Measurements from ENCODE around the gene GPNMB.

GPNMB gene

GRCh38 chr7:23226844-23227450 is 19.6 kb upstream of the GPNMB start:
- no peak overlapping the region for H3K27ac ChIP-seq
- DNase-seq (ENCODE audit: low read depth, low spot score), result no peak

- no peak overlapping the region for H3K27ac ChIP-seq
- no peak for DNase-seq (ENCODE audit: low read depth, low spot score)
Measured at GRCh38 chr7:23228412-23228811, 18.2 kb upstream of the GPNMB start.

- H3K27ac ChIP-seq, result no peak overlapping the region
- DNase-seq (ENCODE audit: low read depth, low spot score), result no peak
Measured at GRCh38 chr7:23230641-23231101, 15.9 kb upstream of the GPNMB start.

- DNase-seq (ENCODE audit: low read depth, low spot score), result no peak
- H3K27ac ChIP-seq, result no peak overlapping the region
Measured at GRCh38 chr7:23232966-23233365, 13.6 kb upstream of the GPNMB start.

- H3K27ac ChIP-seq, result no peak overlapping the region
- DNase-seq (ENCODE audit: low read depth, low spot score), result no peak
Measured at GRCh38 chr7:23234569-23235296, 11.8 kb upstream of the GPNMB start.

GRCh38 chr7:23235813-23236221 is 10.8 kb upstream of the GPNMB start:
- H3K27ac ChIP-seq, result peak overlapping the region; percentile 36
- DNase-seq (ENCODE audit: low read depth, low spot score), result peak; percentile 96

- no peak for DNase-seq (ENCODE audit: low read depth, low spot score)
- no peak overlapping the region for H3K27ac ChIP-seq
Measured at GRCh38 chr7:23237000-23237399, 9.6 kb upstream of the GPNMB start.

GRCh38 chr7:23238983-23239652 is 7.5 kb upstream of the GPNMB start:
- DNase-seq (ENCODE audit: low read depth, low spot score), result no peak
- no peak overlapping the region for H3K27ac ChIP-seq

- DNase-seq (ENCODE audit: low read depth, low spot score), result no peak
- no peak overlapping the region for H3K27ac ChIP-seq
Measured at GRCh38 chr7:23239698-23240097, 6.9 kb upstream of the GPNMB start.

- H3K27ac ChIP-seq, result peak overlapping the region; percentile 12
- peak; percentile 71 for DNase-seq (ENCODE audit: low read depth, low spot score)
Measured at GRCh38 chr7:23242321-23242720, 4.3 kb upstream of the GPNMB start.

GRCh38 chr7:23242935-23243334 is 3.6 kb upstream of the GPNMB start:
- DNase-seq (ENCODE audit: low read depth, low spot score), result no peak
- peak overlapping the region; percentile 12 for H3K27ac ChIP-seq

- DNase-seq (ENCODE audit: low read depth, low spot score), result no peak
Measured at GRCh38 chr7:23247046-23247602, 549 bp downstream of the GPNMB start.

GRCh38 chr7:23247603-23248335 is 1.2 kb downstream of the GPNMB start:
- H3K27ac ChIP-seq, result no peak overlapping the region
- DNase-seq (ENCODE audit: low read depth, low spot score), result no peak

More at GRCh38 chr7:23247046-23247602, 549 bp downstream of the GPNMB start:
- H3K27ac ChIP-seq, result no peak overlapping the region

GRCh38 chr7:23249486-23249885 is 2.9 kb downstream of the GPNMB start:
- DNase-seq (ENCODE audit: low read depth, low spot score), result no peak
- no peak overlapping the region for H3K27ac ChIP-seq

- no peak overlapping the region for H3K27ac ChIP-seq
- DNase-seq (ENCODE audit: low read depth, low spot score), result no peak
Measured at GRCh38 chr7:23254051-23254681, 7.6 kb downstream of the GPNMB start.

GRCh38 chr7:23256731-23257130 is 10.2 kb downstream of the GPNMB start:
- no peak overlapping the region for H3K27ac ChIP-seq
- DNase-seq (ENCODE audit: low read depth, low spot score), result no peak

GRCh38 chr7:23260371-23260770 is 13.8 kb downstream of the GPNMB start:
- DNase-seq (ENCODE audit: low read depth, low spot score), result no peak
- no peak overlapping the region for H3K27ac ChIP-seq

- no peak for DNase-seq (ENCODE audit: low read depth, low spot score)
- H3K27ac ChIP-seq, result no peak overlapping the region
Measured at GRCh38 chr7:23261843-23262452, 15.4 kb downstream of the GPNMB start.

- no peak for DNase-seq (ENCODE audit: low read depth, low spot score)
- no peak overlapping the region for H3K27ac ChIP-seq
Measured at GRCh38 chr7:23264916-23265458, 18.4 kb downstream of the GPNMB start.
